Endothelial cell of umbilical vein (primary cell): ENCODE data around the gene CCT6A. TPM values are rescaled to one million over a fixed set of nuclear protein-coding genes. Genes with fewer than 3 reads are reported as not detected.
A peak's percentile ranks its signal among the peaks of the same experiment; 100 is the strongest.

ENCODE experiments used
- BruUV-seq: library from RNA; stranded (reverse); fragments of 400-500 nt; replicated peaks from 2 replicates; lab custom pipeline; 2021; lab: Mats Ljungman, UMichigan
- CTCF ChIA-PET: fragments of 300-600, 350-600 bp; sonication (Branson Sonifier 250); formaldehyde crosslinking; loops from one replicate; lab custom pipeline; 2021; ENCODE audit warnings: antibody characterized with exemption, inconsistent platforms; lab: Charles Lee
- POLR2A ChIA-PET: fragments of 300-600, 350-600 bp; sonication (Branson Sonifier 250); formaldehyde crosslinking; loops from one replicate; lab custom pipeline; 2021; ENCODE audit warnings: antibody characterized with exemption, inconsistent platforms; lab: Charles Lee
- DNase-seq: peaks from one replicate; pipeline ENCODE4 v3.0.0-alpha.2; 2011; ENCODE audit warnings: low read depth, low spot score
- FAIRE-seq: peaks from 2 replicates; lab custom pipeline; 2011; peaks lifted over from hg19 to GRCh38; lab: Jason Lieb, UNC
- H2AFZ ChIP-seq: 2 replicates; pipeline ENCODE4 v1.6.0; 2012; ENCODE audit warnings: low read depth, low read length, control low read depth, inconsistent platforms
- H3K27ac ChIP-seq: 2 replicates; pipeline ENCODE4 v1.5.1; 2011; ENCODE audit warnings: low read depth, mild to moderate bottlenecking, control low read depth, low read length, moderate library complexity; ENCODE audit not compliant: insufficient read depth
- H3K27me3 ChIP-seq, 2 experiments: 2 replicates each; pipeline versions ENCODE4 v1.6.0 to v1.6.1; 2011; ENCODE audit warnings: low read length in 2 of 2, mixed read lengths in 1 of 2; ENCODE audit not compliant: control insufficient read depth in 2 of 2, insufficient read depth in 2 of 2
- H3K36me3 ChIP-seq, 2 experiments: 2 replicates in 1 of 2; 3 replicates in 1 of 2; pipeline ENCODE4 v1.5.1; 2011; ENCODE audit warnings: low read length in 2 of 2, mild to moderate bottlenecking in 1 of 2, moderate library complexity in 1 of 2; ENCODE audit not compliant: control insufficient read depth in 2 of 2, insufficient read depth in 2 of 2; ENCODE audit errors: extremely low read depth in 1 of 2
- H3K4me1 ChIP-seq: 3 replicates; pipeline ENCODE4 v1.5.1; 2011; ENCODE audit warnings: mild to moderate bottlenecking, low read length; ENCODE audit not compliant: control insufficient read depth, insufficient read depth; ENCODE audit errors: extremely low read depth
- H3K4me2 ChIP-seq: 2 replicates; pipeline ENCODE4 v1.6.1; 2011; ENCODE audit warnings: low read length, control low read depth, mixed read lengths; ENCODE audit not compliant: insufficient read depth
- H3K4me3 ChIP-seq, 3 experiments: fragments of 200-600 bp in 1 of 3; sonication (generic), shearing (Covaris generic) in 1 of 3; replicated peaks in 1 of 3; 2 replicates each; pipeline ENCODE4 v1.5.1; 2011 to 2016; ENCODE audit warnings: control low read depth in 3 of 3, low read length in 3 of 3, mild to moderate bottlenecking in 2 of 3, inconsistent platforms in 1 of 3, low read depth in 1 of 3, moderate library complexity in 1 of 3; ENCODE audit not compliant: insufficient read depth in 1 of 3
- H3K79me2 ChIP-seq: 2 replicates; pipeline ENCODE4 v1.6.0; 2012; ENCODE audit warnings: low read length, inconsistent platforms; ENCODE audit not compliant: control insufficient read depth, insufficient read depth
- H3K9ac ChIP-seq: replicated peaks from 2 replicates; pipeline ENCODE3; 2011; ENCODE audit warnings: low read length, control low read depth; ENCODE audit not compliant: insufficient read depth; ENCODE audit errors: extremely low read depth
- H3K9me1 ChIP-seq: replicated peaks from 3 replicates; pipeline ENCODE4 v1.6.0; 2011; ENCODE audit warnings: mild to moderate bottlenecking, low read length; ENCODE audit not compliant: control insufficient read depth, insufficient read depth; ENCODE audit errors: extremely low read depth
- H3K9me3 ChIP-seq: replicated peaks from 2 replicates; pipeline ENCODE4 v1.5.1; 2012; ENCODE audit warnings: low read length, inconsistent platforms; ENCODE audit not compliant: control insufficient read depth, insufficient read depth
- H4K20me1 ChIP-seq: replicated peaks from 2 replicates; pipeline ENCODE3; 2011; ENCODE audit warnings: mild to moderate bottlenecking, low read length; ENCODE audit not compliant: control insufficient read depth, insufficient read depth; ENCODE audit errors: extremely low read depth
- CTCF ChIP-seq, 2 donors: IDR thresholded peaks; 1 replicate in 1 of 2; 2 replicates in 1 of 2; pipeline ENCODE4 v1.5.1; 2011; ENCODE audit warnings: low read length in 2 of 2, mild to moderate bottlenecking in 2 of 2, moderate library complexity in 2 of 2, control low read depth in 1 of 2, inconsistent platforms in 1 of 2, low read depth in 1 of 2; ENCODE audit not compliant: insufficient read depth in 1 of 2; ENCODE audit errors: extremely low read depth in 1 of 2
- GATA2 ChIP-seq: IDR thresholded peaks from 2 replicates; pipeline ENCODE4 v1.7.0; 2011; ENCODE audit warnings: low read depth, mild to moderate bottlenecking, moderate library complexity, mixed read lengths, low read length; ENCODE audit not compliant: insufficient read length, insufficient read depth
- JUN ChIP-seq: IDR thresholded peaks from 2 replicates; pipeline ENCODE4 v1.6.1; 2011; ENCODE audit warnings: borderline replicate concordance, low read depth; ENCODE audit not compliant: insufficient read length, insufficient read depth
- MAX ChIP-seq: IDR thresholded peaks from 2 replicates; pipeline ENCODE4 v1.6.1; 2011; ENCODE audit not compliant: insufficient read depth, insufficient read length
- MYC ChIP-seq: IDR thresholded peaks from one replicate; pipeline ENCODE4 v1.6.1; 2011; ENCODE audit warnings: mild to moderate bottlenecking, low read depth, low read length
- dilution Hi-C: fragments of 300-500 bp; cut with MboI; formaldehyde crosslinking; loops from one replicate; pipeline ENCODE4 v1.15.0; 2019; ENCODE audit warnings: low sequenced_read_pairs; ENCODE audit not compliant: extremely low pct_ligation_motif_present
- intact Hi-C: fragments of 100-400 bp; cut with micrococcal nuclease; formaldehyde crosslinking; loops from one replicate; pipeline ENCODE4 v1.10.0; 2022
- polyA plus RNA-seq, 4 experiments: library from polyadenylated mRNA; depleted of rRNA in 3 of 4; stranded (reverse) in 3 of 4; unstranded in 1 of 4; fragments of >200 nt; gene quantifications; 2 replicates each; pipeline versions ENCODE4 v1.2.1 to v1.2.3, GENCODE V29; 2011 to 2012; ENCODE audit warnings: missing spikeins in 1 of 4
- total RNA-seq: library from RNA; stranded (reverse); gene quantifications from 2 replicates; pipeline ENCODE4 v1.2.3, GENCODE V29; 2021

Gene CCT6A
- total and polyA plus RNA-seq, 2 donors (not counting 3 experiments of a cell fraction or from before 2014, with no cell fraction given) = 152 to 221 TPM

GRCh38 chr7:56074371-56074791 lies 22.8 kb downstream of the CCT6A start:
- FAIRE-seq = peak; percentile 95
- H4K20me1 ChIP-seq = no peaks in the 10 kb centered on the region
- no peak for TF ChIP-seq MYC
- no peak for TF ChIP-seq JUN
- TF ChIP-seq GATA2 = no peak
- no peak for TF ChIP-seq MAX
- peak; percentile 91 to 95 for TF ChIP-seq CTCF (IDR thresholded peaks at IDR 0.05; ENCODE audit: extremely low read depth in 1 of 2, insufficient read depth in 1 of 2, low read depth in 1 of 2, low read length in 2 of 2)
- intact Hi-C loops (loop anchor here (1.0 to 5.0 kb wide), 4 partner anchors 70 to 433 kb away; partner anchors contain the start of genes NIPSNAP2 and ZNF713), dilution Hi-C loops (no loop called here)
- H3K9ac ChIP-seq = no peak overlapping the region
- H3K4me1 ChIP-seq = peaks cover 12% of the 10 kb centered on the region
- no peak overlapping the region for H3K4me3 ChIP-seq
- ChIA-PET CTCF (interaction anchor here (0.8 to 5.2 kb wide), 23 partner anchors 9 to 651 kb away, joined by 3 to 100 read pairs (median 6); partner anchors contain the start of genes CCT6A, CHCHD2, NIPSNAP2 and PHKG1), POLR2A (interaction anchor here (0.8 to 1.5 kb wide), 2 partner anchors 12 to 23 kb away, joined by 3 to 8 read pairs; partner anchors contain the start of genes CCT6A and PSPH)
- peaks cover 0 to 3% of the 10 kb centered on the region in 2 experiments for H3K36me3 ChIP-seq
- no peaks in the 10 kb centered on the region for H3K9me1 ChIP-seq
- no peak overlapping the region for H3K4me2 ChIP-seq
- no peaks in the 10 kb centered on the region for H3K9me3 ChIP-seq
- no peak overlapping the region for H3K27ac ChIP-seq
- no peaks in the 10 kb centered on the region for H3K27me3 ChIP-seq
- peak; percentile 91 for DNase-seq
- no peak overlapping the region for H2AFZ ChIP-seq
- H3K79me2 ChIP-seq = no peaks in the 10 kb centered on the region
- BruUV-seq = no TSS peak
